ENCODE results near the gene DTX3. TPM values are rescaled to one million over a fixed set of nuclear protein-coding genes. Genes with fewer than 3 reads are reported as not detected.
"Not testable (repeated sequence)": the region's sequence is repeated elsewhere in the genome, so short reads cannot be mapped to it uniquely, and the experiment has no call there.

Gene DTX3
- total RNA-seq, 2 donors from 2014 or later, result 24.4 to 32.8 TPM

GRCh38 chr12:57614178-57614947, 9.7 kb downstream of the DTX3 start:
- Mint-ChIP-seq H3K4me1 (peaks cover 7% of the 10 kb centered on the region), H3K36me3 (ENCODE audit: low read depth) (peaks cover 2% of the 10 kb centered on the region), H3K27ac (no peak overlapping the region), H3K27me3 (peaks cover 74% of the 10 kb centered on the region), H3K4me3 (no peak overlapping the region)
- no peak for DNase-seq
- no peaks in the 10 kb centered on the region for H3K9me3 ChIP-seq (ENCODE audit: control insufficient read depth, low read length, poor library complexity, severe bottlenecking)
- ATAC-seq, result peak; percentile 27

- Mint-ChIP-seq H3K4me3 (no peak overlapping the region), H3K27me3 (peaks cover 77% of the 10 kb centered on the region), H3K36me3 (ENCODE audit: low read depth) (peaks cover 2% of the 10 kb centered on the region), H3K27ac (no peak overlapping the region), H3K4me1 (peaks cover 7% of the 10 kb centered on the region)
- no peaks in the 10 kb centered on the region for H3K9me3 ChIP-seq (ENCODE audit: control insufficient read depth, low read length, poor library complexity, severe bottlenecking)
- ATAC-seq, result no peak
- DNase-seq, result no peak
Observed at GRCh38 chr12:57614948-57615500, 10.4 kb downstream of the DTX3 start.

- H3K27ac Mint-ChIP-seq, result no peak overlapping the region
- peaks cover 77% of the 10 kb centered on the region for H3K27me3 Mint-ChIP-seq
- H3K4me1 Mint-ChIP-seq, result peaks cover 10% of the 10 kb centered on the region
- H3K9me3 ChIP-seq (ENCODE audit: control insufficient read depth, low read length, poor library complexity, severe bottlenecking), result no peaks in the 10 kb centered on the region
- H3K4me3 Mint-ChIP-seq, result no peak overlapping the region
- no peak for ATAC-seq
- peaks cover 2% of the 10 kb centered on the region for H3K36me3 Mint-ChIP-seq (ENCODE audit: low read depth)
- DNase-seq, result no peak
Observed at GRCh38 chr12:57615637-57616036, 11.0 kb downstream of the DTX3 start.

GRCh38 chr12:57616383-57617101, 11.9 kb downstream of the DTX3 start:
- Mint-ChIP-seq H3K36me3 (ENCODE audit: low read depth) (peaks cover 2% of the 10 kb centered on the region), H3K4me1 (peaks cover 16% of the 10 kb centered on the region), H3K27me3 (peaks cover 84% of the 10 kb centered on the region), H3K27ac (no peak overlapping the region), H3K4me3 (no peak overlapping the region)
- H3K9me3 ChIP-seq (ENCODE audit: control insufficient read depth, low read length, poor library complexity, severe bottlenecking), result no peaks in the 10 kb centered on the region
- no peak for DNase-seq
- ATAC-seq, result no peak

GRCh38 chr12:57617942-57618341, 13.3 kb downstream of the DTX3 start:
- peaks cover 9% of the 10 kb centered on the region for H3K36me3 Mint-ChIP-seq (ENCODE audit: low read depth)
- no peaks in the 10 kb centered on the region for H3K9me3 ChIP-seq (ENCODE audit: control insufficient read depth, low read length, poor library complexity, severe bottlenecking)
- H3K4me3 Mint-ChIP-seq, result no peak overlapping the region
- no peak overlapping the region for H3K27ac Mint-ChIP-seq
- DNase-seq (no peak), ATAC-seq (no peak)
- peaks cover 89% of the 10 kb centered on the region for H3K27me3 Mint-ChIP-seq
- H3K4me1 Mint-ChIP-seq, result peaks cover 27% of the 10 kb centered on the region

- H3K9me3 ChIP-seq (ENCODE audit: control insufficient read depth, low read length, poor library complexity, severe bottlenecking); DNase-seq; H3K4me3 Mint-ChIP-seq; ATAC-seq; H3K27ac Mint-ChIP-seq: not testable (repeated sequence)
- Mint-ChIP-seq H3K27me3 (peaks cover 89% of the 10 kb centered on the region), H3K36me3 (ENCODE audit: low read depth) (peaks cover 11% of the 10 kb centered on the region), H3K4me1 (peaks cover 29% of the 10 kb centered on the region)
Observed at GRCh38 chr12:57618431-57618830, 13.8 kb downstream of the DTX3 start.

- DNase-seq (no peak), ATAC-seq (no peak)
- H3K9me3 ChIP-seq (ENCODE audit: control insufficient read depth, low read length, poor library complexity, severe bottlenecking), result no peaks in the 10 kb centered on the region
- no peak overlapping the region for H3K27ac Mint-ChIP-seq
- peaks cover 11% of the 10 kb centered on the region for H3K36me3 Mint-ChIP-seq (ENCODE audit: low read depth)
- H3K4me1 Mint-ChIP-seq, result peaks cover 29% of the 10 kb centered on the region
- peaks cover 95% of the 10 kb centered on the region for H3K27me3 Mint-ChIP-seq
- peak overlapping the region; percentile 68 for H3K4me3 Mint-ChIP-seq
Observed at GRCh38 chr12:57618966-57619433, 14.4 kb downstream of the DTX3 start.

- ATAC-seq, result peak; percentile 71
- H3K27me3 Mint-ChIP-seq, result peaks cover 96% of the 10 kb centered on the region
- peak overlapping the region; percentile 68 for H3K4me3 Mint-ChIP-seq
Observed at GRCh38 chr12:57619434-57620244, 15.0 kb downstream of the DTX3 start.

GRCh38 chr12:57620245-57620935, 15.8 kb downstream of the DTX3 start:
- no peak for DNase-seq
- Mint-ChIP-seq H3K4me3 (peak overlapping the region; percentile 92), H3K4me1 (peaks cover 29% of the 10 kb centered on the region), H3K27me3 (peaks cover 96% of the 10 kb centered on the region), H3K27ac (no peak overlapping the region), H3K36me3 (ENCODE audit: low read depth) (peaks cover 18% of the 10 kb centered on the region)
- H3K9me3 ChIP-seq (ENCODE audit: control insufficient read depth, low read length, poor library complexity, severe bottlenecking), result no peaks in the 10 kb centered on the region
- no peak for ATAC-seq

More at GRCh38 chr12:57619434-57620244, 15.0 kb downstream of the DTX3 start:
- Mint-ChIP-seq H3K4me1 (peaks cover 29% of the 10 kb centered on the region), H3K27ac (no peak overlapping the region), H3K36me3 (ENCODE audit: low read depth) (peaks cover 14% of the 10 kb centered on the region)
- DNase-seq, result peak in 1 of 3 donors; percentile 18
- no peaks in the 10 kb centered on the region for H3K9me3 ChIP-seq (ENCODE audit: control insufficient read depth, low read length, poor library complexity, severe bottlenecking)

GRCh38 chr12:57620936-57621496, 16.4 kb downstream of the DTX3 start:
- Mint-ChIP-seq H3K36me3 (ENCODE audit: low read depth) (peaks cover 16% of the 10 kb centered on the region), H3K27me3 (peaks cover 96% of the 10 kb centered on the region), H3K4me3 (peak overlapping the region; percentile 92), H3K4me1 (peaks cover 29% of the 10 kb centered on the region), H3K27ac (no peak overlapping the region)
- H3K9me3 ChIP-seq (ENCODE audit: control insufficient read depth, low read length, poor library complexity, severe bottlenecking), result no peaks in the 10 kb centered on the region
- no peak for ATAC-seq
- no peak for DNase-seq

- H3K36me3 Mint-ChIP-seq (ENCODE audit: low read depth), result peaks cover 16% of the 10 kb centered on the region
- ATAC-seq (peak; percentile 69), DNase-seq (peak; percentile 39 to 54 (median 45))
- H3K9me3 ChIP-seq (ENCODE audit: control insufficient read depth, low read length, poor library complexity, severe bottlenecking), result no peaks in the 10 kb centered on the region
- peaks cover 96% of the 10 kb centered on the region for H3K27me3 Mint-ChIP-seq
- peaks cover 29% of the 10 kb centered on the region for H3K4me1 Mint-ChIP-seq
- H3K4me3 Mint-ChIP-seq, result peak overlapping the region; percentile 92
- no peak overlapping the region for H3K27ac Mint-ChIP-seq
Observed at GRCh38 chr12:57621497-57622292, 17.1 kb downstream of the DTX3 start.
